ENCODE data around the gene FCRL6. TPM values are rescaled to one million over a fixed set of nuclear protein-coding genes. Genes with fewer than 3 reads are reported as not detected.

The FCRL6 gene
- total and polyA plus RNA-seq, 2 of the 13 experiments (the other 11 are each of a cell fraction or from before 2014, with no cell fraction given): not detected

GRCh38 chr1:159783724-159784123 lies 18.4 kb upstream of the FCRL6 start:
- H4K20me1 ChIP-seq (ENCODE audit: insufficient read depth, low read length): no peaks in the 10 kb centered on the region
- H3K9me3 ChIP-seq (ENCODE audit: low read length): no peaks in the 10 kb centered on the region
- H3K27ac ChIP-seq (ENCODE audit: extremely low read length, insufficient read depth, low read length): no peak overlapping the region
- H2AFZ ChIP-seq (ENCODE audit: low read length): no peak overlapping the region
- no TSS peak for BruUV-seq (replicated peaks)
- H3K27me3 ChIP-seq (ENCODE audit: control insufficient read depth in 1 of 2, insufficient read depth in 2 of 2, low read length in 2 of 2): no peaks in the 10 kb centered on the region
- H3K4me3 ChIP-seq (replicated peaks in 1 of 3; ENCODE audit: insufficient read depth in 1 of 3, low read depth in 2 of 3, low read length in 3 of 3): no peak overlapping the region
- WGBS (ENCODE audit: low lambda C conversion rate): 0% methylated on average over 1 of the region's 1 CpG
- ATAC-seq (no peak), FAIRE-seq (no peak), DNase-seq (ENCODE audit: low spot score) (no peak)
- intact Hi-C loops (cut with micrococcal nuclease; ENCODE audit: unreplicated experiment): no loop called here
- H3K79me2 ChIP-seq (ENCODE audit: insufficient read depth, low read length): no peaks in the 10 kb centered on the region
- H3K4me1 ChIP-seq (ENCODE audit: insufficient read depth, low read length): no peaks in the 10 kb centered on the region
- H3K9ac ChIP-seq (ENCODE audit: insufficient read depth, low read depth, low read length): no peak overlapping the region
- CTCF ChIA-PET (ENCODE audit: low intra/inter-chr PET ratio, low total read pairs): no interaction called here
- in situ Hi-C loops (cut with HindIII; ENCODE audit: extremely low pct_ligation_motif_present, low pct_unique_long_range_greater_than_20kb): no loop called here
- POLR2A ChIA-PET: no interaction called here
- no peaks in the 10 kb centered on the region for H3K36me3 ChIP-seq (replicated peaks in 1 of 2; ENCODE audit: control insufficient read depth in 1 of 2, insufficient read depth in 2 of 2, low read length in 2 of 2)
- no peak overlapping the region for H3K4me2 ChIP-seq (ENCODE audit: low read depth, low read length)
- no peak for TF ChIP-seq NR3C1 (CRISPR knock-in tag; IDR thresholded peaks at IDR 0.05)
- no peak for TF ChIP-seq PAF1 (CRISPR knock-in tag; IDR thresholded peaks at IDR 0.05)
- TF ChIP-seq U2AF2 (IDR thresholded peaks at IDR 0.05; ENCODE audit: low read depth, low read length): no peak
- TF ChIP-seq ZNF713 (CRISPR knock-in tag; IDR thresholded peaks at IDR 0.05): no peak
- no peak for TF ChIP-seq KLF16 (CRISPR knock-in tag; IDR thresholded peaks at IDR 0.05)
- no peak for TF ChIP-seq CCDC6 (CRISPR knock-in tag; IDR thresholded peaks at IDR 0.05)
- TF ChIP-seq NAIF1 (CRISPR knock-in tag; IDR thresholded peaks at IDR 0.05; ENCODE audit: borderline replicate concordance): no peak
- TF ChIP-seq, protein P1, sequence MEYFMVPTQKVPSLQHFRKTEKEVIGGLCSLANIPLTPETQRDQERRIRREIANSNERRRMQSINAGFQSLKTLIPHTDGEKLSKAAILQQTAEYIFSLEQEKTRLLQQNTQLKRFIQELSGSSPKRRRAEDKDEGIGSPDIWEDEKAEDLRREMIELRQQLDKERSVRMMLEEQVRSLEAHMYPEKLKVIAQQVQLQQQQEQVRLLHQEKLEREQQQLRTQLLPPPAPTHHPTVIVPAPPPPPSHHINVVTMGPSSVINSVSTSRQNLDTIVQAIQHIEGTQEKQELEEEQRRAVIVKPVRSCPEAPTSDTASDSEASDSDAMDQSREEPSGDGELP (IDR thresholded peaks at IDR 0.05; ENCODE audit: borderline replicate concordance, low read depth): no peak
- no peak for TF ChIP-seq HES4 (CRISPR knock-in tag; IDR thresholded peaks at IDR 0.05; ENCODE audit: borderline replicate concordance)
- TF ChIP-seq AKNA (CRISPR knock-in tag; IDR thresholded peaks at IDR 0.05; ENCODE audit: borderline replicate concordance): no peak
- TF ChIP-seq, protein P2, sequence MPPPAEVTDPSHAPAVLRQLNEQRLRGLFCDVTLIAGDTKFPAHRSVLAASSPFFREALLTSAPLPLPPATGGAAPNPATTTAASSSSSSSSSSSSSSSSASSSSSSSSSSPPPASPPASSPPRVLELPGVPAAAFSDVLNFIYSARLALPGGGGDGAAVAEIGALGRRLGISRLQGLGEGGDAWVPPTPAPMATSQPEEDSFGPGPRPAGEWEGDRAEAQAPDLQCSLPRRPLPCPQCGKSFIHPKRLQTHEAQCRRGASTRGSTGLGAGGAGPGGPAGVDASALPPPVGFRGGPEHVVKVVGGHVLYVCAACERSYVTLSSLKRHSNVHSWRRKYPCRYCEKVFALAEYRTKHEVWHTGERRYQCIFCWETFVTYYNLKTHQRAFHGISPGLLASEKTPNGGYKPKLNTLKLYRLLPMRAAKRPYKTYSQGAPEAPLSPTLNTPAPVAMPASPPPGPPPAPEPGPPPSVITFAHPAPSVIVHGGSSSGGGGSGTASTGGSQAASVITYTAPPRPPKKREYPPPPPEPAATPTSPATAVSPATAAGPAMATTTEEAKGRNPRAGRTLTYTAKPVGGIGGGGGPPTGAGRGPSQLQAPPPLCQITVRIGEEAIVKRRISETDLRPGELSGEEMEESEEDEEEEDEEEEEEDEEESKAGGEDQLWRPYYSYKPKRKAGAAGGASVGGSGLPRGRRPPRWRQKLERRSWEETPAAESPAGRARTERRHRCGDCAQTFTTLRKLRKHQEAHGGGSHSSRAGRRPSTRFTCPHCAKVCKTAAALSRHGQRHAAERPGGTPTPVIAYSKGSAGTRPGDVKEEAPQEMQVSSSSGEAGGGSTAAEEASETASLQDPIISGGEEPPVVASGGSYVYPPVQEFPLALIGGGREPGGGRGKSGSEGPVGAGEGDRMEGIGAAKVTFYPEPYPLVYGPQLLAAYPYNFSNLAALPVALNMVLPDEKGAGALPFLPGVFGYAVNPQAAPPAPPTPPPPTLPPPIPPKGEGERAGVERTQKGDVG (CRISPR knock-in tag; IDR thresholded peaks at IDR 0.05; ENCODE audit: borderline replicate concordance): no peak
- no peak for TF ChIP-seq ZFP36L1 (CRISPR knock-in tag; IDR thresholded peaks at IDR 0.05)
- TF ChIP-seq ZNF232 (CRISPR knock-in tag; IDR thresholded peaks at IDR 0.05; ENCODE audit: borderline replicate concordance): no peak
- TF ChIP-seq, protein P3, sequence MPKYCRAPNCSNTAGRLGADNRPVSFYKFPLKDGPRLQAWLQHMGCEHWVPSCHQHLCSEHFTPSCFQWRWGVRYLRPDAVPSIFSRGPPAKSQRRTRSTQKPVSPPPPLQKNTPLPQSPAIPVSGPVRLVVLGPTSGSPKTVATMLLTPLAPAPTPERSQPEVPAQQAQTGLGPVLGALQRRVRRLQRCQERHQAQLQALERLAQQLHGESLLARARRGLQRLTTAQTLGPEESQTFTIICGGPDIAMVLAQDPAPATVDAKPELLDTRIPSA (CRISPR knock-in tag; IDR thresholded peaks at IDR 0.05; ENCODE audit: borderline replicate concordance): no peak
- no peak for TF ChIP-seq MAF1 (CRISPR knock-in tag; IDR thresholded peaks at IDR 0.05; ENCODE audit: borderline replicate concordance)
- TF ChIP-seq KMT2B (CRISPR knock-in tag; IDR thresholded peaks at IDR 0.05): no peak

Data from HepG2 (cell line).